HG02970 (cell line): Measurements from ENCODE around the gene FOXL1.

ENCODE experiments used
- ATAC-seq: cut with Tn5 transposase; IDR thresholded peaks from one replicate; pipeline ENCODE4 v1.9.1; 2021; ENCODE audit warnings: mild to moderate bottlenecking, moderate library complexity, moderate number of reproducible peaks; ENCODE audit not compliant: unreplicated experiment, low FRiP score

Gene FOXL1

GRCh38 chr16:86567701-86568581, 10.4 kb upstream of the FOXL1 start:
- ATAC-seq = no peak

GRCh38 chr16:86568677-86569623, 9.4 kb upstream of the FOXL1 start:
- no peak for ATAC-seq

- no peak for ATAC-seq
Measured at GRCh38 chr16:86569701-86570447, 8.5 kb upstream of the FOXL1 start.

- ATAC-seq = no peak
Measured at GRCh38 chr16:86570558-86571529, 7.5 kb upstream of the FOXL1 start.

GRCh38 chr16:86571530-86571915, 6.8 kb upstream of the FOXL1 start:
- ATAC-seq = no peak

- no peak for ATAC-seq
Measured at GRCh38 chr16:86572041-86572521, 6.3 kb upstream of the FOXL1 start.

GRCh38 chr16:86572606-86573005, 5.7 kb upstream of the FOXL1 start:
- no peak for ATAC-seq

- no peak for ATAC-seq
Measured at GRCh38 chr16:86573215-86573614, 5.1 kb upstream of the FOXL1 start.

- ATAC-seq = no peak
Measured at GRCh38 chr16:86573646-86574508, 4.5 kb upstream of the FOXL1 start.

- ATAC-seq = no peak
Measured at GRCh38 chr16:86574646-86575045, 3.7 kb upstream of the FOXL1 start.

- no peak for ATAC-seq
Measured at GRCh38 chr16:86575095-86575685, 3.2 kb upstream of the FOXL1 start.

- ATAC-seq = no peak
Measured at GRCh38 chr16:86575754-86576557, 2.4 kb upstream of the FOXL1 start.

- no peak for ATAC-seq
Measured at GRCh38 chr16:86576591-86577313, 1.6 kb upstream of the FOXL1 start.

GRCh38 chr16:86577314-86577971, 906 bp upstream of the FOXL1 start:
- ATAC-seq = no peak

- no peak for ATAC-seq
Measured at GRCh38 chr16:86578611-86579267, 390 bp downstream of the FOXL1 start.
